ENCODE results near the gene DHODH. TPM values are rescaled to one million over a fixed set of nuclear protein-coding genes. Genes with fewer than 3 reads are reported as not detected.

Gene DHODH
- total and polyA plus RNA-seq, 2 of the 8 experiments (the other 6 are each of a cell fraction or from before 2014, with no cell fraction given): 9.1 to 19.4 TPM

GRCh38 chr16:71973001-71973400 is 35.5 kb upstream of the DHODH start (continued):
- no peak for TF ChIP-seq ASH2L (IDR thresholded peaks at IDR 0.05; ENCODE audit: low read length)
- TF ChIP-seq HDAC6 (IDR thresholded peaks at IDR 0.05; ENCODE audit: low read depth, low read length): no peak
